ENCODE results near the gene ATP2B2.
"Not testable (repeated sequence)": the region's sequence is repeated elsewhere in the genome, so short reads cannot be mapped to it uniquely, and the experiment has no call there.

The ATP2B2 gene

GRCh38 chr3:10304905-10305304, 200.5 kb downstream of the ATP2B2 start:
- no peaks in the 10 kb centered on the region for H3K9me3 ChIP-seq (ENCODE audit: control insufficient read depth, insufficient read depth, low read length)
- no peak overlapping the region for H3K27ac ChIP-seq (ENCODE audit: low read length)
- no peak for DNase-seq (ENCODE audit: low read depth, low spot score)
- no CpG with 5 or more reads among the region's 8 CpGs for WGBS (ENCODE audit: insufficient coverage, insufficient read length)
- H3K4me1 ChIP-seq (ENCODE audit: control insufficient read depth, insufficient read depth, low read length): no peaks in the 10 kb centered on the region
- no peaks in the 10 kb centered on the region for H3K27me3 ChIP-seq (ENCODE audit: control insufficient read depth, insufficient read depth, low read length)
- H3K36me3 ChIP-seq (ENCODE audit: control insufficient read depth, insufficient read depth, low read length): peaks cover 22% of the 10 kb centered on the region; the same call in 1 of the 2 replicates
- no peak overlapping the region for H3K4me3 ChIP-seq (ENCODE audit: low read length)

DNA sequence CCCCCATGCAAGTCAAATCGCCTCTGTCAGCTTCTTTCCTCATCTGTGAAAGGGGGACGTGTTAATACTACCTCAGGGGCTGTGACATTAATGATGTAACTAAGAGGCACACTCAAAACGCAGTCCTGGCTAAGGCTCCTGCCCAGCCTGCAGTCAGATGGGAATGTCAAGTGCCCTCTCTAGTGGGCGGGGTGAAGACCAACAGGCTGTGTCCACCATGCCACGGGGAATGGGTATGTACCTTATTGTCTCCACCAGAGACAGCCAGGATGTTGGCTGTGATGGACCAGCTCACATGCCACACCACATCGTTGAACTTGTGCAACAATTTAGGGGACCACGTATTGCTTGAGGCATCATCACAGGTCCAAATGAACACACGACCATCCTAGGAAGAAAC, 201.6 kb downstream of the ATP2B2 start:
- no CpG with 5 or more reads among the region's 8 CpGs for WGBS (ENCODE audit: insufficient coverage, insufficient read length)
- no peak overlapping the region for H3K27ac ChIP-seq (ENCODE audit: low read length)
- peaks cover 22% of the 10 kb centered on the region; the same call in 1 of the 2 replicates for H3K36me3 ChIP-seq (ENCODE audit: control insufficient read depth, insufficient read depth, low read length)
- no peaks in the 10 kb centered on the region for H3K4me1 ChIP-seq (ENCODE audit: control insufficient read depth, insufficient read depth, low read length)
- no peak overlapping the region for H3K4me3 ChIP-seq (ENCODE audit: low read length)
- H3K9me3 ChIP-seq (ENCODE audit: control insufficient read depth, insufficient read depth, low read length): no peaks in the 10 kb centered on the region
- no peaks in the 10 kb centered on the region for H3K27me3 ChIP-seq (ENCODE audit: control insufficient read depth, insufficient read depth, low read length)
- no peak for DNase-seq (ENCODE audit: low read depth, low spot score)

GRCh38 chr3:10303105-10303504, 202.3 kb downstream of the ATP2B2 start:
- H3K36me3 ChIP-seq (ENCODE audit: control insufficient read depth, insufficient read depth, low read length): peaks cover 22% of the 10 kb centered on the region; the same call in 1 of the 2 replicates

GRCh38 chr3:10300087-10300486, 205.3 kb downstream of the ATP2B2 start:
- WGBS (ENCODE audit: insufficient coverage, insufficient read length): no CpG with 5 or more reads among the region's 9 CpGs
- Histone ChIP-seq H3K27me3 (ENCODE audit: control insufficient read depth, insufficient read depth, low read length) (no peaks in the 10 kb centered on the region), H3K4me1 (ENCODE audit: control insufficient read depth, insufficient read depth, low read length) (no peaks in the 10 kb centered on the region), H3K9me3 (ENCODE audit: control insufficient read depth, insufficient read depth, low read length) (no peaks in the 10 kb centered on the region), H3K36me3 (ENCODE audit: control insufficient read depth, insufficient read depth, low read length) (peaks cover 18% of the 10 kb centered on the region; the same call in 1 of the 2 replicates), H3K4me3 (ENCODE audit: low read length) (no peak overlapping the region), H3K27ac (ENCODE audit: low read length) (no peak overlapping the region)
- no peak for DNase-seq (ENCODE audit: low read depth, low spot score)

More at GRCh38 chr3:10303105-10303504, 202.3 kb downstream of the ATP2B2 start:
- no peak for DNase-seq (ENCODE audit: low read depth, low spot score)
- Histone ChIP-seq H3K4me1 (ENCODE audit: control insufficient read depth, insufficient read depth, low read length) (no peaks in the 10 kb centered on the region), H3K27me3 (ENCODE audit: control insufficient read depth, insufficient read depth, low read length) (no peaks in the 10 kb centered on the region), H3K27ac (ENCODE audit: low read length) (no peak overlapping the region), H3K4me3 (ENCODE audit: low read length) (no peak overlapping the region), H3K9me3 (ENCODE audit: control insufficient read depth, insufficient read depth, low read length) (no peaks in the 10 kb centered on the region)
- no CpG with 5 or more reads among the region's 9 CpGs for WGBS (ENCODE audit: insufficient coverage, insufficient read length)

- Histone ChIP-seq H3K36me3 (ENCODE audit: control insufficient read depth, insufficient read depth, low read length) (peaks cover 15% of the 10 kb centered on the region; the same call in 1 of the 2 replicates), H3K27ac (ENCODE audit: low read length) (no peak overlapping the region)
- DNase-seq (ENCODE audit: low read depth, low spot score): no peak
Measured at GRCh38 chr3:10299679-10300078, 205.7 kb downstream of the ATP2B2 start.

DNA sequence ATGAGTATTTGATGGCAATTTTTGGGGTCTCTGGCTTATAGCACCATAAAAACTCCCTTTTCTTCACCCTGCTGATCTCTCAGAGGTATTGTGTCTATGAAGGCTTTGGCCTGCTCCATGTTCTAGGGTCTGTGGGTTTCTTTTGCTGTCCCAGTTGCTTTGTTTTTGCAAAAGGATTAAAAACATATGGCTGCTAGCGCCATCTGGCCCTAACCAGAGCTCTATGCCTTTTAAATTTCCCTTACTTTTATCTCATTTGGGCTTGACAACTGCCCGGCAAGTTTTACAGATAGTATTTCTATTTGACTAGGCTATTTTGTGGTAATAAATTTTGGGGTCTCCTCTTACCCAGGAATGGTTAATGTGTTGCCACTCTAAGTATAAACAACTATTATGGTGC, 206.2 kb downstream of the ATP2B2 start:
- no peaks in the 10 kb centered on the region for H3K4me1 ChIP-seq (ENCODE audit: control insufficient read depth, insufficient read depth, low read length)
- H3K27me3 ChIP-seq (ENCODE audit: control insufficient read depth, insufficient read depth, low read length): no peaks in the 10 kb centered on the region
- DNase-seq (ENCODE audit: low read depth, low spot score): no peak
- peaks cover 12% of the 10 kb centered on the region; the same call in 1 of the 2 replicates for H3K36me3 ChIP-seq (ENCODE audit: control insufficient read depth, insufficient read depth, low read length)
- no peak overlapping the region for H3K4me3 ChIP-seq (ENCODE audit: low read length)
- H3K9me3 ChIP-seq (ENCODE audit: control insufficient read depth, insufficient read depth, low read length): no peaks in the 10 kb centered on the region
- no CpG with 5 or more reads among the region's 2 CpGs for WGBS (ENCODE audit: insufficient coverage, insufficient read length)
- H3K27ac ChIP-seq (ENCODE audit: low read length): no peak overlapping the region

More at GRCh38 chr3:10299679-10300078, 205.7 kb downstream of the ATP2B2 start:
- no CpG with 5 or more reads among the region's 6 CpGs for WGBS (ENCODE audit: insufficient coverage, insufficient read length)
- Histone ChIP-seq H3K27me3 (ENCODE audit: control insufficient read depth, insufficient read depth, low read length) (no peaks in the 10 kb centered on the region), H3K9me3 (ENCODE audit: control insufficient read depth, insufficient read depth, low read length) (no peaks in the 10 kb centered on the region), H3K4me1 (ENCODE audit: control insufficient read depth, insufficient read depth, low read length) (no peaks in the 10 kb centered on the region), H3K4me3 (ENCODE audit: low read length) (no peak overlapping the region)

- not testable (repeated sequence) for H3K9me3 ChIP-seq (ENCODE audit: control insufficient read depth, insufficient read depth, low read length); H3K27ac ChIP-seq (ENCODE audit: low read length); H3K4me3 ChIP-seq (ENCODE audit: low read length); H3K36me3 ChIP-seq (ENCODE audit: control insufficient read depth, insufficient read depth, low read length); H3K27me3 ChIP-seq (ENCODE audit: control insufficient read depth, insufficient read depth, low read length); H3K4me1 ChIP-seq (ENCODE audit: control insufficient read depth, insufficient read depth, low read length); DNase-seq (ENCODE audit: low read depth, low spot score)
- no CpG with 5 or more reads among the region's 1 CpG for WGBS (ENCODE audit: insufficient coverage, insufficient read length)
Measured at GRCh38 chr3:10298064-10298463, 207.3 kb downstream of the ATP2B2 start.

DNA sequence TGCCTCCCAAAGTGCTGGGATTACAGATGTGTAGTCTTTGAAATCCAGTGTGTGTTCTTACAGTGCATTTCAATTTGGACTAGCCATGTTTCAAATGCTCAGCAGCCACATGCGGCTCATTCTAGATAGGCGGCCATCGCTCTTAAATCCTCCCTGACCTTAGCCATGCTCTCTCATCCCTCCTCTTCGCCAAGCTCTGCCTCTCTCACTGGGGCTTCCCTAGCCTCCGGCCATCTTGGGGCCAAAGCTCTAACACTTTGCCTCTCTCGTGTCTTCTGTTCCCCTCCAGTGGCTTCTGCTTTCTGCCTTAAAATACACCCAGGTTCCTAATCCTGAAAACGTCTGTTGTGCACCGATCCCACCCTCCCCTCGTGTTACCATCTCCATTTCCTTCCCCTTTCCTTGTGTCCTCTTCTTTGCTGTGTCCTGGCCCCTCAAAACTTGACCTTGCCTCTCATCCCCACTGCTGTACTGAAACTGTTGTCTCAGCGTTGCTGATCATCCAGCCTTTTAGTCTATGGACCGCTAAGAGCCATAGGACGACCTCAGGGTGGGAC, 211.3 kb downstream of the ATP2B2 start:
- H3K27ac ChIP-seq (ENCODE audit: low read length): no peak overlapping the region
- H3K36me3 ChIP-seq (ENCODE audit: control insufficient read depth, insufficient read depth, low read length): no peaks in the 10 kb centered on the region
- no peaks in the 10 kb centered on the region for H3K9me3 ChIP-seq (ENCODE audit: control insufficient read depth, insufficient read depth, low read length)
- no peaks in the 10 kb centered on the region for H3K27me3 ChIP-seq (ENCODE audit: control insufficient read depth, insufficient read depth, low read length)
- DNase-seq (ENCODE audit: low read depth, low spot score): no peak
- no peaks in the 10 kb centered on the region for H3K4me1 ChIP-seq (ENCODE audit: control insufficient read depth, insufficient read depth, low read length)
- WGBS (ENCODE audit: insufficient coverage, insufficient read length): no CpG with 5 or more reads among the region's 12 CpGs
- H3K4me3 ChIP-seq (ENCODE audit: low read length): no peak overlapping the region

- WGBS (ENCODE audit: insufficient coverage, insufficient read length): no CpG with 5 or more reads among the region's 12 CpGs
- Histone ChIP-seq H3K9me3 (ENCODE audit: control insufficient read depth, insufficient read depth, low read length) (no peaks in the 10 kb centered on the region), H3K4me1 (ENCODE audit: control insufficient read depth, insufficient read depth, low read length) (no peaks in the 10 kb centered on the region), H3K27ac (ENCODE audit: low read length) (no peak within 1 kb of the TSS), H3K36me3 (ENCODE audit: control insufficient read depth, insufficient read depth, low read length) (no peaks in the 10 kb centered on the region), H3K27me3 (ENCODE audit: control insufficient read depth, insufficient read depth, low read length) (no peaks in the 10 kb centered on the region), H3K4me3 (ENCODE audit: low read length) (no peak within 1 kb of the TSS)
- no peak for DNase-seq (ENCODE audit: low read depth, low spot score)
Measured at GRCh38 chr3:10292505-10293419, 212.6 kb downstream of the ATP2B2 start, which contains the start of gene GHRL. GHRL (minus strand) TSS chr3:10292947; CDS start chr3:10290180, 2,767 bp downstream.

DNA sequence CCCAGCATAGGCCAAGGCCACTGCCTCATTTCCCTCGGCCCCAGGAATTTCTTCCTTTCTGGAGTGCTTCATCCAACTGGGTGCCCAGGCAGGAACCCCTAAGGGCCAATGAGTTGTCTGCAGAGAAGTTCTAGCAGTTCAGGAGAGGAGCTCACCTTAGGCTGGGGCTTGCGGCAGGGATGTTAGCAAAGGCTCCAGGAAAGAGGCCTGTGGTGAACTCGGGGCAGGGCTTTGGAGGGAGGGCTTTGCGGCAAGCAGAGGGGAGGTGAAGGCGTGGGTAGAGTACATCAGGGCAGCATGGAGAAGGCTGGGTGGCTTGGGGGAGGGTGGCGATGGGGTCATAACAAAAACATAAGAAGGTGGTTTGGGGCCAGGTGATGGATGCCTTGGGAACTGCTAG, 213.7 kb downstream of the ATP2B2 start:
- no peak for DNase-seq (ENCODE audit: low read depth, low spot score)
- no CpG with 5 or more reads among the region's 6 CpGs for WGBS (ENCODE audit: insufficient coverage, insufficient read length)
- no peaks in the 10 kb centered on the region for H3K36me3 ChIP-seq (ENCODE audit: control insufficient read depth, insufficient read depth, low read length)
- no peak overlapping the region for H3K4me3 ChIP-seq (ENCODE audit: low read length)
- no peaks in the 10 kb centered on the region for H3K9me3 ChIP-seq (ENCODE audit: control insufficient read depth, insufficient read depth, low read length)
- no peak overlapping the region for H3K27ac ChIP-seq (ENCODE audit: low read length)
- no peaks in the 10 kb centered on the region for H3K27me3 ChIP-seq (ENCODE audit: control insufficient read depth, insufficient read depth, low read length)
- H3K4me1 ChIP-seq (ENCODE audit: control insufficient read depth, insufficient read depth, low read length): no peaks in the 10 kb centered on the region

All from iPS DF 6.9 (cell line).